ENCODE results near the gene CDX1. TPM values are rescaled to one million over a fixed set of nuclear protein-coding genes. Genes with fewer than 3 reads are reported as not detected.

CDX1 gene
- not detected in 2 replicates for total RNA-seq (ENCODE audit: low replicate concordance)

- Histone ChIP-seq H4K20me1 (ENCODE audit: low read depth) (no peaks in the 10 kb centered on the region), H3K4me1 (peaks cover 16% of the 10 kb centered on the region), H3K27ac (no peak within 1 kb of the TSS), H3K27me3 (peaks cover 83% of the 10 kb centered on the region), H3K4me2 (peak within 1 kb of the TSS; percentile 78), H3K4me3 (peak within 1 kb of the TSS; percentile 43), H3K9ac (no peak within 1 kb of the TSS), H2AFZ (replicated peaks) (peak within 1 kb of the TSS; percentile 96), H3K36me3 (no peaks in the 10 kb centered on the region), H3K9me3 (ENCODE audit: low read depth) (no peaks in the 10 kb centered on the region), H3K79me2 (ENCODE audit: low read depth) (no peaks in the 10 kb centered on the region), H3F3A (ENCODE audit: low read depth) (peaks cover 12% of the 10 kb centered on the region)
- Mint-ChIP-seq H3K4me3 (peak within 1 kb of the TSS; percentile 48), H3K27me3 (ENCODE audit: insufficient read depth, low read depth) (peaks cover 45% of the 10 kb centered on the region), H3K36me3 (no peaks in the 10 kb centered on the region), H3K4me1 (peaks cover 32% of the 10 kb centered on the region), H3K9me3 (peaks cover 2% of the 10 kb centered on the region), H3K27ac (peak within 1 kb of the TSS; percentile 73)
- TF ChIP-seq CTCF (IDR thresholded peaks at IDR 0.05) (peak; percentile 14), EZH2 (IDR thresholded peaks at IDR 0.05) (peak; percentile 99), EZH2phosphoT487 (IDR thresholded peaks at IDR 0.05) (peak; percentile 96)
- peak; percentile 58 for DNase-seq (ENCODE audit: low spot score)
Observed at GRCh38 chr5:150166650-150167511, at the start of gene CDX1. TSS of gene CDX1 (plus strand) at chr5:150166778. CDS start at chr5:150166877, 99 bp downstream.

- Histone ChIP-seq H3K27ac (no peak overlapping the region), H3K4me2 (peak overlapping the region; percentile 15), H4K20me1 (ENCODE audit: low read depth) (no peaks in the 10 kb centered on the region), H2AFZ (replicated peaks) (no peak overlapping the region), H3K27me3 (no peaks in the 10 kb centered on the region), H3K9me3 (ENCODE audit: low read depth) (no peaks in the 10 kb centered on the region), H3K36me3 (no peaks in the 10 kb centered on the region), H3K79me2 (ENCODE audit: low read depth) (no peaks in the 10 kb centered on the region), H3K4me1 (peaks cover 11% of the 10 kb centered on the region), H3K9ac (no peak overlapping the region), H3K4me3 (no peak overlapping the region), H3F3A (ENCODE audit: low read depth) (no peaks in the 10 kb centered on the region)
- DNase-seq (ENCODE audit: low spot score) = no peak
- Mint-ChIP-seq H3K27me3 (ENCODE audit: insufficient read depth, low read depth) (no peaks in the 10 kb centered on the region), H3K4me3 (no peak overlapping the region), H3K27ac (no peak overlapping the region), H3K36me3 (no peaks in the 10 kb centered on the region), H3K4me1 (peaks cover 11% of the 10 kb centered on the region), H3K9me3 (no peaks in the 10 kb centered on the region)
- TF ChIP-seq CTCF (IDR thresholded peaks at IDR 0.05) = no peak
Observed at GRCh38 chr5:150117945-150118560, 48.5 kb upstream of the CDX1 start.

- H3K36me3 ChIP-seq = no peaks in the 10 kb centered on the region
- no peak for DNase-seq (ENCODE audit: low spot score)
- H3K27me3 ChIP-seq = no peaks in the 10 kb centered on the region
Observed at GRCh38 chr5:150118561-150119229, 47.9 kb upstream of the CDX1 start.

More at GRCh38 chr5:150118561-150119229, 47.9 kb upstream of the CDX1 start:
- H3K27ac Mint-ChIP-seq = no peak overlapping the region
- no peaks in the 10 kb centered on the region for H3K79me2 ChIP-seq (ENCODE audit: low read depth)
- H3K9ac ChIP-seq = no peak overlapping the region
- H2AFZ ChIP-seq (replicated peaks) = no peak overlapping the region
- peaks cover 6% of the 10 kb centered on the region for H3K4me1 Mint-ChIP-seq
- H3K9me3 ChIP-seq (ENCODE audit: low read depth) = no peaks in the 10 kb centered on the region
- H3K9me3 Mint-ChIP-seq = no peaks in the 10 kb centered on the region
- peaks cover 11% of the 10 kb centered on the region for H3K4me1 ChIP-seq
- no peaks in the 10 kb centered on the region for H3F3A ChIP-seq (ENCODE audit: low read depth)
- H3K4me2 ChIP-seq = no peak overlapping the region
- no peak overlapping the region for H3K4me3 ChIP-seq
- no peak for TF ChIP-seq EZH2phosphoT487 (IDR thresholded peaks at IDR 0.05)
- TF ChIP-seq EZH2 (IDR thresholded peaks at IDR 0.05) = no peak
- TF ChIP-seq CTCF (IDR thresholded peaks at IDR 0.05) = no peak
- H3K36me3 Mint-ChIP-seq = no peaks in the 10 kb centered on the region
- H4K20me1 ChIP-seq (ENCODE audit: low read depth) = no peaks in the 10 kb centered on the region
- no peak overlapping the region for H3K4me3 Mint-ChIP-seq
- no peak overlapping the region for H3K27ac ChIP-seq
- H3K27me3 Mint-ChIP-seq (ENCODE audit: insufficient read depth, low read depth) = peaks cover 2% of the 10 kb centered on the region

Data from neural progenitor cell (in vitro differentiated cells).